Measurements from ENCODE around the gene TNS1. TPM values are rescaled to one million over a fixed set of nuclear protein-coding genes. Genes with fewer than 3 reads are reported as not detected.

TNS1 gene
- total RNA-seq, 1 experiment from 2014 or later = 4.5 TPM

DNA sequence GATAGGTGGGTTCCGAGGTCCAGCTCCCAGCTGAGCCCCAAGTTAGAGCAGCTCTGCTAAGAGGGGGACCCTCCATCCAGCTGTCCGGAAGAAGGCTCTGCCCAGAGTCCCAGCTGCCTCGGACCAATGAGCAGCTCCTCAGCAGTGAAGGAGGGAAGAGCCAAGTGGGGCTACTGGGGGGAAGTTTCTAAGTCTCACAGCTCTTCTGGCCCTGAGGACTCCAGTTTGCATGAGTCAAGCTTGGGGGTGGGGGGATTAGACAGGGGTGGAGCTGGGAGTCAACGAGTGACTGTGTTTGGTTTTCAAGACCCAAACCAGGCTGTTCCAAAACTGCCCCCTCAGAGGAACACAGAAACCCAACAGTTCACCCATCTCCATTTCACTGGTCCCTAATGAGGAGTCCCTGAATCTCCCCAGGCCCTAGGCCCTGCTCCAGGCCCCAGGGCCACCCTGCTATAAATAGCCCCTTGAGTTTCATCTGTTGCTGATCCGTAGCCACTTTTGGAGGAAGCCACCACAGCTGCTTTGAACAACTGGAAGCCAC lies 100.9 kb downstream of the TNS1 start:
- no peak overlapping the region for H3K4me3 Mint-ChIP-seq
- ATAC-seq (no peak), DNase-seq (ENCODE audit: low spot score) (no peak)
- H3K27me3 Mint-ChIP-seq (ENCODE audit: low read depth) = no peaks in the 10 kb centered on the region
- no peak overlapping the region for H3K27ac Mint-ChIP-seq
- no peaks in the 10 kb centered on the region for H3K9me3 Mint-ChIP-seq
- H3K4me1 Mint-ChIP-seq = peaks cover 20% of the 10 kb centered on the region; the same call in 1 of the 2 replicates
- POLR2A ChIA-PET = interaction anchor here (0.5 kb wide), 1 partner anchor 130 kb away, joined by 3 read pairs; no protein-coding TSS in a partner anchor
- TF ChIP-seq, protein P1, sequence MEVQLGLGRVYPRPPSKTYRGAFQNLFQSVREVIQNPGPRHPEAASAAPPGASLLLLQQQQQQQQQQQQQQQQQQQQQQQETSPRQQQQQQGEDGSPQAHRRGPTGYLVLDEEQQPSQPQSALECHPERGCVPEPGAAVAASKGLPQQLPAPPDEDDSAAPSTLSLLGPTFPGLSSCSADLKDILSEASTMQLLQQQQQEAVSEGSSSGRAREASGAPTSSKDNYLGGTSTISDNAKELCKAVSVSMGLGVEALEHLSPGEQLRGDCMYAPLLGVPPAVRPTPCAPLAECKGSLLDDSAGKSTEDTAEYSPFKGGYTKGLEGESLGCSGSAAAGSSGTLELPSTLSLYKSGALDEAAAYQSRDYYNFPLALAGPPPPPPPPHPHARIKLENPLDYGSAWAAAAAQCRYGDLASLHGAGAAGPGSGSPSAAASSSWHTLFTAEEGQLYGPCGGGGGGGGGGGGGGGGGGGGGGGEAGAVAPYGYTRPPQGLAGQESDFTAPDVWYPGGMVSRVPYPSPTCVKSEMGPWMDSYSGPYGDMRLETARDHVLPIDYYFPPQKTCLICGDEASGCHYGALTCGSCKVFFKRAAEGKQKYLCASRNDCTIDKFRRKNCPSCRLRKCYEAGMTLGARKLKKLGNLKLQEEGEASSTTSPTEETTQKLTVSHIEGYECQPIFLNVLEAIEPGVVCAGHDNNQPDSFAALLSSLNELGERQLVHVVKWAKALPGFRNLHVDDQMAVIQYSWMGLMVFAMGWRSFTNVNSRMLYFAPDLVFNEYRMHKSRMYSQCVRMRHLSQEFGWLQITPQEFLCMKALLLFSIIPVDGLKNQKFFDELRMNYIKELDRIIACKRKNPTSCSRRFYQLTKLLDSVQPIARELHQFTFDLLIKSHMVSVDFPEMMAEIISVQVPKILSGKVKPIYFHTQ (CRISPR knock-in tag; IDR thresholded peaks at IDR 0.05) = no peak
- TF ChIP-seq, protein P2, sequence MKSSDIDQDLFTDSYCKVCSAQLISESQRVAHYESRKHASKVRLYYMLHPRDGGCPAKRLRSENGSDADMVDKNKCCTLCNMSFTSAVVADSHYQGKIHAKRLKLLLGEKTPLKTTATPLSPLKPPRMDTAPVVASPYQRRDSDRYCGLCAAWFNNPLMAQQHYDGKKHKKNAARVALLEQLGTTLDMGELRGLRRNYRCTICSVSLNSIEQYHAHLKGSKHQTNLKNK (CRISPR knock-in tag; IDR thresholded peaks at IDR 0.05) = no peak
- TF ChIP-seq, protein P3, sequence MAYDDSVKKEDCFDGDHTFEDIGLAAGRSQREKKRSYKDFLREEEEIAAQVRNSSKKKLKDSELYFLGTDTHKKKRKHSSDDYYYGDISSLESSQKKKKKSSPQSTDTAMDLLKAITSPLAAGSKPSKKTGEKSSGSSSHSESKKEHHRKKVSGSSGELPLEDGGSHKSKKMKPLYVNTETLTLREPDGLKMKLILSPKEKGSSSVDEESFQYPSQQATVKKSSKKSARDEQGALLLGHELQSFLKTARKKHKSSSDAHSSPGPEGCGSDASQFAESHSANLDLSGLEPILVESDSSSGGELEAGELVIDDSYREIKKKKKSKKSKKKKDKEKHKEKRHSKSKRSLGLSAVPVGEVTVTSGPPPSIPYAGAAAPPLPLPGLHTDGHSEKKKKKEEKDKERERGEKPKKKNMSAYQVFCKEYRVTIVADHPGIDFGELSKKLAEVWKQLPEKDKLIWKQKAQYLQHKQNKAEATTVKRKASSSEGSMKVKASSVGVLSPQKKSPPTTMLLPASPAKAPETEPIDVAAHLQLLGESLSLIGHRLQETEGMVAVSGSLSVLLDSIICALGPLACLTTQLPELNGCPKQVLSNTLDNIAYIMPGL (CRISPR knock-in tag; IDR thresholded peaks at IDR 0.05) = no peak
- TF ChIP-seq, protein P4, sequence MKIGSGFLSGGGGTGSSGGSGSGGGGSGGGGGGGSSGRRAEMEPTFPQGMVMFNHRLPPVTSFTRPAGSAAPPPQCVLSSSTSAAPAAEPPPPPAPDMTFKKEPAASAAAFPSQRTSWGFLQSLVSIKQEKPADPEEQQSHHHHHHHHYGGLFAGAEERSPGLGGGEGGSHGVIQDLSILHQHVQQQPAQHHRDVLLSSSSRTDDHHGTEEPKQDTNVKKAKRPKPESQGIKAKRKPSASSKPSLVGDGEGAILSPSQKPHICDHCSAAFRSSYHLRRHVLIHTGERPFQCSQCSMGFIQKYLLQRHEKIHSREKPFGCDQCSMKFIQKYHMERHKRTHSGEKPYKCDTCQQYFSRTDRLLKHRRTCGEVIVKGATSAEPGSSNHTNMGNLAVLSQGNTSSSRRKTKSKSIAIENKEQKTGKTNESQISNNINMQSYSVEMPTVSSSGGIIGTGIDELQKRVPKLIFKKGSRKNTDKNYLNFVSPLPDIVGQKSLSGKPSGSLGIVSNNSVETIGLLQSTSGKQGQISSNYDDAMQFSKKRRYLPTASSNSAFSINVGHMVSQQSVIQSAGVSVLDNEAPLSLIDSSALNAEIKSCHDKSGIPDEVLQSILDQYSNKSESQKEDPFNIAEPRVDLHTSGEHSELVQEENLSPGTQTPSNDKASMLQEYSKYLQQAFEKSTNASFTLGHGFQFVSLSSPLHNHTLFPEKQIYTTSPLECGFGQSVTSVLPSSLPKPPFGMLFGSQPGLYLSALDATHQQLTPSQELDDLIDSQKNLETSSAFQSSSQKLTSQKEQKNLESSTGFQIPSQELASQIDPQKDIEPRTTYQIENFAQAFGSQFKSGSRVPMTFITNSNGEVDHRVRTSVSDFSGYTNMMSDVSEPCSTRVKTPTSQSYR (CRISPR knock-in tag; IDR thresholded peaks at IDR 0.05) = no peak
- TF ChIP-seq, protein P5, sequence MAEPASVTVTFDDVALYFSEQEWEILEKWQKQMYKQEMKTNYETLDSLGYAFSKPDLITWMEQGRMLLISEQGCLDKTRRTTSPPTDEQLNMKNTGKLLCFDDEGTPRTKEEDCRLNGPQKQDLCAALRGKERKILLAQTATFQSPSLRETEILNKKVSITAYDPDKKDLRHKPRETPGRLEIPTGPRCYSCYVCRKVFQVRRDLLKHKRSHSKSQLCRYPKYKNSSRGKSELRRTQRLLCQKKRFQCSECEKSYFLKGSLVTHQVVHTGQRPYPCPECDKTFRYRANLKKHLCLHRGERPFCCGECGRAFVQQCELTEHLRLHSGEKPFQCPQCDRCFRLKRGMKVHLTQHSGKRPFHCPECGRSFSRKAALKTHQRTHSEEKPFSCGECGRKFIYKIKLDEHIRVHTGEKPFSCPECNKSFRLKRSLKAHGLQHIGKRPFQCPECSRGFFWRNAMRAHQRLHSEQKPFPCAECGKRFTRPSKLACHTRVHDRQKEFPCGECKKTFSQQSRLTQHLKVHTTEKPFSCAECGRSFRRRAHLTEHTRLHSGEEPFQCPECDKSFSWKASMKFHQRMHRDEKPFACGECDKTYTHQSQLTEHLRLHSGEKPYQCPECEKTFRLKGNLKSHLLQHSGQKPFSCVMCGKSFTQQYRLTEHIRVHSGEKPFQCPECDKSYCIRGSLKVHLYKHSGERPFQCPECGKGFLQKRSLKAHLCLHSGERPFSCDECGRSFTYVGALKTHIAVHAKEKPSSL (CRISPR knock-in tag; conservative IDR thresholded peaks at IDR 0.05) = no peak
- TF ChIP-seq, protein P6, sequence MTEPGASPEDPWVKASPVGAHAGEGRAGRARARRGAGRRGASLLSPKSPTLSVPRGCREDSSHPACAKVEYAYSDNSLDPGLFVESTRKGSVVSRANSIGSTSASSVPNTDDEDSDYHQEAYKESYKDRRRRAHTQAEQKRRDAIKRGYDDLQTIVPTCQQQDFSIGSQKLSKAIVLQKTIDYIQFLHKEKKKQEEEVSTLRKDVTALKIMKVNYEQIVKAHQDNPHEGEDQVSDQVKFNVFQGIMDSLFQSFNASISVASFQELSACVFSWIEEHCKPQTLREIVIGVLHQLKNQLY (CRISPR knock-in tag; IDR thresholded peaks at IDR 0.05) = no peak
- TF ChIP-seq, protein P7, sequence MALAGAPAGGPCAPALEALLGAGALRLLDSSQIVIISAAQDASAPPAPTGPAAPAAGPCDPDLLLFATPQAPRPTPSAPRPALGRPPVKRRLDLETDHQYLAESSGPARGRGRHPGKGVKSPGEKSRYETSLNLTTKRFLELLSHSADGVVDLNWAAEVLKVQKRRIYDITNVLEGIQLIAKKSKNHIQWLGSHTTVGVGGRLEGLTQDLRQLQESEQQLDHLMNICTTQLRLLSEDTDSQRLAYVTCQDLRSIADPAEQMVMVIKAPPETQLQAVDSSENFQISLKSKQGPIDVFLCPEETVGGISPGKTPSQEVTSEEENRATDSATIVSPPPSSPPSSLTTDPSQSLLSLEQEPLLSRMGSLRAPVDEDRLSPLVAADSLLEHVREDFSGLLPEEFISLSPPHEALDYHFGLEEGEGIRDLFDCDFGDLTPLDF (CRISPR knock-in tag; IDR thresholded peaks at IDR 0.05) = no peak
- TF ChIP-seq, protein P8, sequence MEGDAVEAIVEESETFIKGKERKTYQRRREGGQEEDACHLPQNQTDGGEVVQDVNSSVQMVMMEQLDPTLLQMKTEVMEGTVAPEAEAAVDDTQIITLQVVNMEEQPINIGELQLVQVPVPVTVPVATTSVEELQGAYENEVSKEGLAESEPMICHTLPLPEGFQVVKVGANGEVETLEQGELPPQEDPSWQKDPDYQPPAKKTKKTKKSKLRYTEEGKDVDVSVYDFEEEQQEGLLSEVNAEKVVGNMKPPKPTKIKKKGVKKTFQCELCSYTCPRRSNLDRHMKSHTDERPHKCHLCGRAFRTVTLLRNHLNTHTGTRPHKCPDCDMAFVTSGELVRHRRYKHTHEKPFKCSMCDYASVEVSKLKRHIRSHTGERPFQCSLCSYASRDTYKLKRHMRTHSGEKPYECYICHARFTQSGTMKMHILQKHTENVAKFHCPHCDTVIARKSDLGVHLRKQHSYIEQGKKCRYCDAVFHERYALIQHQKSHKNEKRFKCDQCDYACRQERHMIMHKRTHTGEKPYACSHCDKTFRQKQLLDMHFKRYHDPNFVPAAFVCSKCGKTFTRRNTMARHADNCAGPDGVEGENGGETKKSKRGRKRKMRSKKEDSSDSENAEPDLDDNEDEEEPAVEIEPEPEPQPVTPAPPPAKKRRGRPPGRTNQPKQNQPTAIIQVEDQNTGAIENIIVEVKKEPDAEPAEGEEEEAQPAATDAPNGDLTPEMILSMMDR (IDR thresholded peaks at IDR 0.05) = no peak
- TF ChIP-seq FOXK1 (CRISPR knock-in tag; IDR thresholded peaks at IDR 0.05) (no peak), FOXP1 (CRISPR knock-in tag; IDR thresholded peaks at IDR 0.05; ENCODE audit: borderline replicate concordance) (no peak), TP53 (CRISPR knock-in tag; IDR thresholded peaks at IDR 0.05) (no peak), ZNF121 (CRISPR knock-in tag; IDR thresholded peaks at IDR 0.05) (no peak)
- CTCF ChIA-PET = interaction anchor here (0.6 to 2.6 kb wide), 4 partner anchors 10 to 392 kb away, joined by 4 to 8 read pairs (median 6); no protein-coding TSS in a partner anchor
- no peaks in the 10 kb centered on the region for H3K36me3 Mint-ChIP-seq

Data from WTC11 (cell line).